ENCODE measurements around the gene TNS4. TPM values are rescaled to one million over a fixed set of nuclear protein-coding genes. Genes with fewer than 3 reads are reported as not detected.

The TNS4 gene
- total RNA-seq, 1 experiment from 2014 or later: 36.6 TPM

GRCh38 chr17:40481106-40481505, 20.3 kb downstream of the TNS4 start:
- no peak overlapping the region for H3K9ac ChIP-seq (ENCODE audit: low read length)
- CTCF ChIA-PET: no interaction called here
- peaks cover 55 to 84% of the 10 kb centered on the region in 2 experiments for H3K4me1 ChIP-seq (ENCODE audit: control insufficient read depth in 1 of 2, insufficient read depth in 2 of 2, low read length in 2 of 2)

More at GRCh38 chr17:40481106-40481505, 20.3 kb downstream of the TNS4 start:
- Histone ChIP-seq H3K9me3 (ENCODE audit: control insufficient read depth in 1 of 2, insufficient read depth in 1 of 2, low read depth in 1 of 2, low read length in 2 of 2) (no peaks in the 10 kb centered on the region), H3K36me3 (ENCODE audit: control insufficient read depth in 1 of 2, insufficient read depth in 2 of 2, low read length in 2 of 2) (peaks cover 4 to 9% of the 10 kb centered on the region in 2 experiments; a peak in 2 of 4 replicates), H4K20me1 (ENCODE audit: insufficient read depth) (no peaks in the 10 kb centered on the region), H3K9me2 (ENCODE audit: insufficient read depth) (no peaks in the 10 kb centered on the region), H3K79me2 (ENCODE audit: insufficient read depth, low read length) (no peaks in the 10 kb centered on the region), H3K4me2 (ENCODE audit: low read length) (peak overlapping the region; percentile 51), H2AFZ (ENCODE audit: low read depth, low read length, poor library complexity, severe bottlenecking) (no peak overlapping the region), H3K4me3 (replicated peaks in 1 of 2; ENCODE audit: low read depth in 1 of 2, low read length in 2 of 2) (no peak overlapping the region), H3K27me3 (ENCODE audit: insufficient read depth, low read length) (no peaks in the 10 kb centered on the region), H3K27ac (ENCODE audit: low read depth, low read length) (peak overlapping the region; percentile 15; the same call in 1 of the 2 replicates)
- BruUV-seq (replicated peaks): no TSS peak
- TF ChIP-seq EZH2 (IDR thresholded peaks at IDR 0.05): no peak
- TF ChIP-seq JUND (IDR thresholded peaks at IDR 0.05): no peak
- TF ChIP-seq ATF3 (IDR thresholded peaks at IDR 0.05): no peak
- TF ChIP-seq EGR1 (IDR thresholded peaks at IDR 0.05; ENCODE audit: low read depth): no peak
- no peak for TF ChIP-seq POLR2A (IDR thresholded peaks at IDR 0.05; ENCODE audit: borderline replicate concordance, extremely low read depth, insufficient read depth, insufficient read length)
- no peak for TF ChIP-seq POLR2AphosphoS5 (IDR thresholded peaks at IDR 0.05; ENCODE audit: low read depth, low read length)
- TF ChIP-seq RAD21 (IDR thresholded peaks at IDR 0.05; ENCODE audit: low read depth): no peak
- TF ChIP-seq MAX (IDR thresholded peaks at IDR 0.05): no peak
- TF ChIP-seq ZNF274 (IDR thresholded peaks at IDR 0.05; ENCODE audit: low read depth, low read length): no peak
- TF ChIP-seq ZFX (IDR thresholded peaks at IDR 0.05): no peak
- no peak for TF ChIP-seq CBX3 (IDR thresholded peaks at IDR 0.05; ENCODE audit: low read depth)
- no peak for TF ChIP-seq ELF1 (IDR thresholded peaks at IDR 0.05; ENCODE audit: borderline replicate concordance, low read depth)
- TF ChIP-seq, protein P1, sequence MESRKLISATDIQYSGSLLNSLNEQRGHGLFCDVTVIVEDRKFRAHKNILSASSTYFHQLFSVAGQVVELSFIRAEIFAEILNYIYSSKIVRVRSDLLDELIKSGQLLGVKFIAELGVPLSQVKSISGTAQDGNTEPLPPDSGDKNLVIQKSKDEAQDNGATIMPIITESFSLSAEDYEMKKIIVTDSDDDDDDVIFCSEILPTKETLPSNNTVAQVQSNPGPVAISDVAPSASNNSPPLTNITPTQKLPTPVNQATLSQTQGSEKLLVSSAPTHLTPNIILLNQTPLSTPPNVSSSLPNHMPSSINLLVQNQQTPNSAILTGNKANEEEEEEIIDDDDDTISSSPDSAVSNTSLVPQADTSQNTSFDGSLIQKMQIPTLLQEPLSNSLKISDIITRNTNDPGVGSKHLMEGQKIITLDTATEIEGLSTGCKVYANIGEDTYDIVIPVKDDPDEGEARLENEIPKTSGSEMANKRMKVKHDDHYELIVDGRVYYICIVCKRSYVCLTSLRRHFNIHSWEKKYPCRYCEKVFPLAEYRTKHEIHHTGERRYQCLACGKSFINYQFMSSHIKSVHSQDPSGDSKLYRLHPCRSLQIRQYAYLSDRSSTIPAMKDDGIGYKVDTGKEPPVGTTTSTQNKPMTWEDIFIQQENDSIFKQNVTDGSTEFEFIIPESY (IDR thresholded peaks at IDR 0.05; ENCODE audit: extremely low read depth, insufficient replicate concordance, low read length): no peak
- intact Hi-C loops (cut with micrococcal nuclease): no loop called here
- ATAC-seq (no peak), DNase-seq (ENCODE audit: low read depth, low spot score) (no peak)
- POLR2A ChIA-PET: no interaction called here
- RAD21 ChIA-PET (ENCODE audit: low non-redundant PET in 1 of 2, low total read pairs in 2 of 2, uncharacterized antibody in 2 of 2, unreplicated experiment in 2 of 2): no interaction called here
